Measurements from ENCODE around the gene RASAL3. TPM values are rescaled to one million over a fixed set of nuclear protein-coding genes. Genes with fewer than 3 reads are reported as not detected.
A peak's percentile ranks its signal among the peaks of the same experiment; 100 is the strongest.

RASAL3 gene
- total and polyA plus RNA-seq, 2 of the 8 experiments (the other 6 are each of a cell fraction or from before 2014, with no cell fraction given) = 0.19 to 0.63 TPM

GRCh38 chr19:15456871-15457700 is 7.3 kb downstream of the RASAL3 start (continued):
- TF ChIP-seq CTCF (IDR thresholded peaks at IDR 0.05; ENCODE audit: control extremely low read depth in 1 of 3, insufficient read depth in 1 of 3, low read depth in 1 of 3, low read length in 3 of 3) (no peak), JUND (IDR thresholded peaks at IDR 0.05; ENCODE audit: low read length) (no peak), SUZ12 (IDR thresholded peaks at IDR 0.05; ENCODE audit: low read length) (no peak), RNF2 (IDR thresholded peaks at IDR 0.05; ENCODE audit: borderline replicate concordance, low read depth, low read length, missing control alignments, poor library complexity, severe bottlenecking) (no peak), SIX5 (IDR thresholded peaks at IDR 0.05; ENCODE audit: low read depth, low read length) (no peak), TAF7 (optimal IDR thresholded peaks at IDR 0.05; ENCODE audit: borderline replicate concordance, low read depth, low read length) (no peak), CBX8 (IDR thresholded peaks at IDR 0.05; ENCODE audit: borderline replicate concordance, low read depth, low read length) (no peak), HDAC6 (IDR thresholded peaks at IDR 0.05; ENCODE audit: low read depth, low read length) (no peak), ATF3 (IDR thresholded peaks at IDR 0.05; ENCODE audit: insufficient read depth, low read depth, low read length) (no peak), BCL11A (IDR thresholded peaks at IDR 0.05; ENCODE audit: low read depth in 2 of 2, low read length in 2 of 2) (no peak), SAP30 (IDR thresholded peaks at IDR 0.05; ENCODE audit: insufficient read depth, insufficient replicate concordance, low read length) (no peak), RXRA (IDR thresholded peaks at IDR 0.05; ENCODE audit: insufficient read depth, low read depth, low read length) (no peak), USF2 (IDR thresholded peaks at IDR 0.05; ENCODE audit: low read length) (no peak), JUN (IDR thresholded peaks at IDR 0.05; ENCODE audit: low read depth, low read length) (no peak), CEBPB (IDR thresholded peaks at IDR 0.05; ENCODE audit: low read depth, low read length) (no peak), TCF12 (IDR thresholded peaks at IDR 0.05; ENCODE audit: low read depth, low read length) (0 out of 2 replicates have a peak, but pooled peaks have one; percentile 3), CTBP2 (IDR thresholded peaks at IDR 0.05; ENCODE audit: borderline replicate concordance, insufficient read depth, insufficient read length, low read length) (no peak), CREB1 (IDR thresholded peaks at IDR 0.05) (no peak), CHD2 (IDR thresholded peaks at IDR 0.05; ENCODE audit: low read length) (no peak), POLR2A (IDR thresholded peaks at IDR 0.05; ENCODE audit: control extremely low read depth in 1 of 2, low read depth in 2 of 2, low read length in 2 of 2) (no peak)

Measured in H1 (cell line).